Measurements from ENCODE around the gene KDM2B.

DNA sequence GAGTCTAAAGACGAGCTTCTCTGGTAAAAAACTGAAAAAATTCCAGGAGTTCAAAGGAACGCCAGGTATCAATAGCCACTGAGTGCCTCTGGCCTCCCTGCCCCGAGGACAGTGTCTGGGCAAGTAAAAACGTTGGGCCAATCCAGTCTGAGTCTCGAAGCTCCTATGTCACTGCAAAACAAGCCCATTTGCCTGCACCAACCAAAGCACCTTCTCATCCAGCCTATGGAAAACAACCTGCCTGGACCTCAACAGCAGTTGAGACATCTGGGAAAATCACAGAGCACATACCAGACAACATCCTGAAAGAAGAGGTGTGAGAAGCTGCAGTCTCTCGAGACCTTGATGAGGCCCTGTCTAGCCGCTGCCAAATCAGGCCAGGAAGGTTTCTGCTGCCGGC is 124.3 kb downstream of the KDM2B start:
- TF ChIP-seq SREBF2 (IDR thresholded peaks at IDR 0.05; ENCODE audit: low read length) (no peak), ZSCAN29 (IDR thresholded peaks at IDR 0.05) (no peak), LARP7 (IDR thresholded peaks at IDR 0.05) (no peak), CHD4 (IDR thresholded peaks at IDR 0.05) (no peak), NR2C1 (IDR thresholded peaks at IDR 0.05) (no peak), TCF7 (IDR thresholded peaks at IDR 0.05; ENCODE audit: borderline replicate concordance) (no peak), BRCA1 (IDR thresholded peaks at IDR 0.05; ENCODE audit: low read depth, low read length) (no peak), SRF (IDR thresholded peaks at IDR 0.05; ENCODE audit: low read depth in 2 of 2, low read length in 2 of 2) (no peak), MTA2 (IDR thresholded peaks at IDR 0.05; ENCODE audit: low read depth) (no peak)
- TF ChIP-seq, protein P1, sequence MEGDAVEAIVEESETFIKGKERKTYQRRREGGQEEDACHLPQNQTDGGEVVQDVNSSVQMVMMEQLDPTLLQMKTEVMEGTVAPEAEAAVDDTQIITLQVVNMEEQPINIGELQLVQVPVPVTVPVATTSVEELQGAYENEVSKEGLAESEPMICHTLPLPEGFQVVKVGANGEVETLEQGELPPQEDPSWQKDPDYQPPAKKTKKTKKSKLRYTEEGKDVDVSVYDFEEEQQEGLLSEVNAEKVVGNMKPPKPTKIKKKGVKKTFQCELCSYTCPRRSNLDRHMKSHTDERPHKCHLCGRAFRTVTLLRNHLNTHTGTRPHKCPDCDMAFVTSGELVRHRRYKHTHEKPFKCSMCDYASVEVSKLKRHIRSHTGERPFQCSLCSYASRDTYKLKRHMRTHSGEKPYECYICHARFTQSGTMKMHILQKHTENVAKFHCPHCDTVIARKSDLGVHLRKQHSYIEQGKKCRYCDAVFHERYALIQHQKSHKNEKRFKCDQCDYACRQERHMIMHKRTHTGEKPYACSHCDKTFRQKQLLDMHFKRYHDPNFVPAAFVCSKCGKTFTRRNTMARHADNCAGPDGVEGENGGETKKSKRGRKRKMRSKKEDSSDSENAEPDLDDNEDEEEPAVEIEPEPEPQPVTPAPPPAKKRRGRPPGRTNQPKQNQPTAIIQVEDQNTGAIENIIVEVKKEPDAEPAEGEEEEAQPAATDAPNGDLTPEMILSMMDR (IDR thresholded peaks at IDR 0.05 in 2 of 3, conservative IDR thresholded peaks at IDR 0.05 in 1 of 3; ENCODE audit: control insufficient read depth in 2 of 3, extremely low read depth in 1 of 3, insufficient read depth in 1 of 3, low read depth in 3 of 3, low read length in 3 of 3): no peak
- TF ChIP-seq, protein P2, sequence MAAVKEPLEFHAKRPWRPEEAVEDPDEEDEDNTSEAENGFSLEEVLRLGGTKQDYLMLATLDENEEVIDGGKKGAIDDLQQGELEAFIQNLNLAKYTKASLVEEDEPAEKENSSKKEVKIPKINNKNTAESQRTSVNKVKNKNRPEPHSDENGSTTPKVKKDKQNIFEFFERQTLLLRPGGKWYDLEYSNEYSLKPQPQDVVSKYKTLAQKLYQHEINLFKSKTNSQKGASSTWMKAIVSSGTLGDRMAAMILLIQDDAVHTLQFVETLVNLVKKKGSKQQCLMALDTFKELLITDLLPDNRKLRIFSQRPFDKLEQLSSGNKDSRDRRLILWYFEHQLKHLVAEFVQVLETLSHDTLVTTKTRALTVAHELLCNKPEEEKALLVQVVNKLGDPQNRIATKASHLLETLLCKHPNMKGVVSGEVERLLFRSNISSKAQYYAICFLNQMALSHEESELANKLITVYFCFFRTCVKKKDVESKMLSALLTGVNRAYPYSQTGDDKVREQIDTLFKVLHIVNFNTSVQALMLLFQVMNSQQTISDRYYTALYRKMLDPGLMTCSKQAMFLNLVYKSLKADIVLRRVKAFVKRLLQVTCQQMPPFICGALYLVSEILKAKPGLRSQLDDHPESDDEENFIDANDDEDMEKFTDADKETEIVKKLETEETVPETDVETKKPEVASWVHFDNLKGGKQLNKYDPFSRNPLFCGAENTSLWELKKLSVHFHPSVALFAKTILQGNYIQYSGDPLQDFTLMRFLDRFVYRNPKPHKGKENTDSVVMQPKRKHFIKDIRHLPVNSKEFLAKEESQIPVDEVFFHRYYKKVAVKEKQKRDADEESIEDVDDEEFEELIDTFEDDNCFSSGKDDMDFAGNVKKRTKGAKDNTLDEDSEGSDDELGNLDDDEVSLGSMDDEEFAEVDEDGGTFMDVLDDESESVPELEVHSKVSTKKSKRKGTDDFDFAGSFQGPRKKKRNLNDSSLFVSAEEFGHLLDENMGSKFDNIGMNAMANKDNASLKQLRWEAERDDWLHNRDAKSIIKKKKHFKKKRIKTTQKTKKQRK (IDR thresholded peaks at IDR 0.05; ENCODE audit: low read depth, low read length): no peak
- TF ChIP-seq, protein P3, sequence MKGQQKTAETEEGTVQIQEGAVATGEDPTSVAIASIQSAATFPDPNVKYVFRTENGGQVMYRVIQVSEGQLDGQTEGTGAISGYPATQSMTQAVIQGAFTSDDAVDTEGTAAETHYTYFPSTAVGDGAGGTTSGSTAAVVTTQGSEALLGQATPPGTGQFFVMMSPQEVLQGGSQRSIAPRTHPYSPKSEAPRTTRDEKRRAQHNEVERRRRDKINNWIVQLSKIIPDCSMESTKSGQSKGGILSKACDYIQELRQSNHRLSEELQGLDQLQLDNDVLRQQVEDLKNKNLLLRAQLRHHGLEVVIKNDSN (IDR thresholded peaks at IDR 0.05; ENCODE audit: borderline replicate concordance, extremely low read length, insufficient read depth, low read depth, low read length): no peak
- TF ChIP-seq, protein P4, sequence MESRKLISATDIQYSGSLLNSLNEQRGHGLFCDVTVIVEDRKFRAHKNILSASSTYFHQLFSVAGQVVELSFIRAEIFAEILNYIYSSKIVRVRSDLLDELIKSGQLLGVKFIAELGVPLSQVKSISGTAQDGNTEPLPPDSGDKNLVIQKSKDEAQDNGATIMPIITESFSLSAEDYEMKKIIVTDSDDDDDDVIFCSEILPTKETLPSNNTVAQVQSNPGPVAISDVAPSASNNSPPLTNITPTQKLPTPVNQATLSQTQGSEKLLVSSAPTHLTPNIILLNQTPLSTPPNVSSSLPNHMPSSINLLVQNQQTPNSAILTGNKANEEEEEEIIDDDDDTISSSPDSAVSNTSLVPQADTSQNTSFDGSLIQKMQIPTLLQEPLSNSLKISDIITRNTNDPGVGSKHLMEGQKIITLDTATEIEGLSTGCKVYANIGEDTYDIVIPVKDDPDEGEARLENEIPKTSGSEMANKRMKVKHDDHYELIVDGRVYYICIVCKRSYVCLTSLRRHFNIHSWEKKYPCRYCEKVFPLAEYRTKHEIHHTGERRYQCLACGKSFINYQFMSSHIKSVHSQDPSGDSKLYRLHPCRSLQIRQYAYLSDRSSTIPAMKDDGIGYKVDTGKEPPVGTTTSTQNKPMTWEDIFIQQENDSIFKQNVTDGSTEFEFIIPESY (IDR thresholded peaks at IDR 0.05): no peak

Measured in GM12878 (cell line).